Globus pallidus (tissue), 1 donor: ENCODE data around the gene CDC6.
"Not testable (repeated sequence)": the region's sequence is repeated elsewhere in the genome, so short reads cannot be mapped to it uniquely, and the experiment has no call there.

ENCODE experiments used
- DNase-seq: peaks from one replicate; pipeline ENCODE4 v3.0.0-alpha.2; 2015; ENCODE audit warnings: low spot score

The CDC6 gene

GRCh38 chr17:40290629-40291280 lies 3.1 kb downstream of the CDC6 start:
- peak; percentile 46 for DNase-seq

GRCh38 chr17:40291281-40291664 lies 3.6 kb downstream of the CDC6 start:
- DNase-seq = no peak

- DNase-seq = no peak
Observed at GRCh38 chr17:40293363-40293762, 5.7 kb downstream of the CDC6 start.

- no peak for DNase-seq
Observed at GRCh38 chr17:40295488-40296436, 8.1 kb downstream of the CDC6 start.

GRCh38 chr17:40297511-40297910 lies 9.8 kb downstream of the CDC6 start:
- no peak for DNase-seq

- no peak for DNase-seq
Observed at GRCh38 chr17:40298726-40299125, 11.0 kb downstream of the CDC6 start.

- not testable (repeated sequence) for DNase-seq
Observed at GRCh38 chr17:40299159-40299757, 11.6 kb downstream of the CDC6 start.

- DNase-seq = no peak
Observed at GRCh38 chr17:40301315-40301714, 13.6 kb downstream of the CDC6 start.

- DNase-seq = peak; percentile 66
Observed at GRCh38 chr17:40303009-40303657, 15.5 kb downstream of the CDC6 start.

GRCh38 chr17:40303708-40304551 lies 16.3 kb downstream of the CDC6 start:
- DNase-seq = no peak

- not testable (repeated sequence) for DNase-seq
Observed at GRCh38 chr17:40304552-40304863, 16.8 kb downstream of the CDC6 start.

- not testable (repeated sequence) for DNase-seq
Observed at GRCh38 chr17:40304866-40305265, 17.2 kb downstream of the CDC6 start.

- DNase-seq = no peak
Observed at GRCh38 chr17:40306395-40306794, 18.7 kb downstream of the CDC6 start.

GRCh38 chr17:40307001-40307730 lies 19.5 kb downstream of the CDC6 start:
- no peak for DNase-seq

GRCh38 chr17:40307740-40308239 lies 20.1 kb downstream of the CDC6 start:
- DNase-seq = no peak

- peak; percentile 49 for DNase-seq
Observed at GRCh38 chr17:40309031-40309948, 21.6 kb downstream of the CDC6 start, which contains the start of gene RARA. RARA (plus strand) TSS chr17:40309180; CDS start chr17:40331219, 22,039 bp downstream.

- no peak for DNase-seq
Observed at GRCh38 chr17:40309949-40310510, 22.4 kb downstream of the CDC6 start.

- no peak for DNase-seq
Observed at GRCh38 chr17:40310882-40311391, 23.3 kb downstream of the CDC6 start.

- no peak for DNase-seq
Observed at GRCh38 chr17:40311575-40311974, 23.9 kb downstream of the CDC6 start.
